Measurements from ENCODE around the gene UBASH3B. TPM values are rescaled to one million over a fixed set of nuclear protein-coding genes. Genes with fewer than 3 reads are reported as not detected.
"Not testable (repeated sequence)": the region's sequence is repeated elsewhere in the genome, so short reads cannot be mapped to it uniquely, and the experiment has no call there.

UBASH3B gene
- total RNA-seq, 1 donor from 2014 or later: 49.8 TPM

GRCh38 chr11:122837528-122838346 lies 182.2 kb downstream of the UBASH3B start:
- DNase-seq (ENCODE audit: extremely low read depth, low read depth, low spot score): no peak

- no peak for DNase-seq (ENCODE audit: extremely low read depth, low read depth, low spot score)
Measured at GRCh38 chr11:122843281-122844141, 188.0 kb downstream of the UBASH3B start.

GRCh38 chr11:122847466-122847865 lies 191.9 kb downstream of the UBASH3B start:
- DNase-seq (ENCODE audit: extremely low read depth, low read depth, low spot score): no peak

- no peak for DNase-seq (ENCODE audit: extremely low read depth, low read depth, low spot score)
Measured at GRCh38 chr11:122848186-122848585, 192.7 kb downstream of the UBASH3B start.

- no peak for DNase-seq (ENCODE audit: extremely low read depth, low read depth, low spot score)
Measured at GRCh38 chr11:122850076-122850631, 194.6 kb downstream of the UBASH3B start.

- no peak for DNase-seq (ENCODE audit: extremely low read depth, low read depth, low spot score)
Measured at GRCh38 chr11:122851366-122851966, 195.9 kb downstream of the UBASH3B start.

- no peak for DNase-seq (ENCODE audit: extremely low read depth, low read depth, low spot score)
Measured at GRCh38 chr11:122852074-122852795, 196.7 kb downstream of the UBASH3B start.

- no peak for DNase-seq (ENCODE audit: extremely low read depth, low read depth, low spot score)
Measured at GRCh38 chr11:122852796-122853160, 197.3 kb downstream of the UBASH3B start.

GRCh38 chr11:122853261-122853660 lies 197.7 kb downstream of the UBASH3B start:
- no peak for DNase-seq (ENCODE audit: extremely low read depth, low read depth, low spot score)

GRCh38 chr11:122853971-122854446 lies 198.5 kb downstream of the UBASH3B start:
- DNase-seq (ENCODE audit: extremely low read depth, low read depth, low spot score): peak; percentile 56

GRCh38 chr11:122861631-122862030 lies 206.1 kb downstream of the UBASH3B start:
- DNase-seq (ENCODE audit: extremely low read depth, low read depth, low spot score): no peak

GRCh38 chr11:122862091-122862490 lies 206.6 kb downstream of the UBASH3B start:
- no peak for DNase-seq (ENCODE audit: extremely low read depth, low read depth, low spot score)

- DNase-seq (ENCODE audit: extremely low read depth, low read depth, low spot score): not testable (repeated sequence)
Measured at GRCh38 chr11:122863154-122863553, 207.6 kb downstream of the UBASH3B start.

GRCh38 chr11:122863704-122864326 lies 208.3 kb downstream of the UBASH3B start:
- DNase-seq (ENCODE audit: extremely low read depth, low read depth, low spot score): no peak

Other genes with a start within 250 kb of the UBASH3B start
- not detected in 2 replicates for gene CRTAM, start 182.8 kb downstream of the UBASH3B start, total RNA-seq
- 4.4 and 4.9 TPM in 2 replicates for gene JHY, start 227.0 kb downstream of the UBASH3B start, total RNA-seq

All from glomerular endothelial cell (primary cell).